ENCODE results near the gene TTBK2.

- no peak for TF ChIP-seq EZH2 (optimal IDR thresholded peaks at IDR 0.05; ENCODE audit: low read depth, low read length)
- no peak for TF ChIP-seq CTCF (IDR thresholded peaks at IDR 0.05; ENCODE audit: low read length)
- TF ChIP-seq EZH2phosphoT487 (IDR thresholded peaks at IDR 0.05; ENCODE audit: low read length): no peak
These were observed at the start of gene TTBK2 for GRCh38 chr15:42920519-42921341.

All from MM.1S (cell line).